Suprapubic skin (tissue), 4 donors: Measurements from ENCODE around the gene SCAND1. TPM values are rescaled to one million over a fixed set of nuclear protein-coding genes. Genes with fewer than 3 reads are reported as not detected.

Experiments
- DNase-seq, 2 donors: peaks; one replicate each; pipeline ENCODE4 v3.0.0-alpha.2; 2019; ENCODE audit warnings: low spot score in 2 of 2
- H3K27ac ChIP-seq: fragments of 200-600 bp; sonication (generic); one replicate; pipeline ENCODE4 v1.5.1; 2019
- H3K27me3 ChIP-seq: fragments of 200-600 bp; sonication (generic); one replicate; pipeline ENCODE4 v1.5.1; 2019
- H3K36me3 ChIP-seq: fragments of 200-600 bp; sonication (generic); one replicate; pipeline ENCODE4 v1.5.1; 2019
- H3K4me1 ChIP-seq: fragments of 200-600 bp; sonication (generic); one replicate; pipeline ENCODE4 v1.5.1; 2019
- H3K4me3 ChIP-seq: fragments of 200-600 bp; sonication (generic); one replicate; pipeline ENCODE4 v1.5.1; 2019; ENCODE audit warnings: mild to moderate bottlenecking
- H3K9me3 ChIP-seq: fragments of 200-600 bp; sonication (generic); one replicate; pipeline ENCODE4 v1.5.1; 2019
- CTCF ChIP-seq, 2 donors: fragments of 200-600 bp in 1 of 2; fragments of 450-650 bp in 1 of 2; sonication (generic) in 1 of 2; IDR thresholded peaks; one replicate each; pipeline ENCODE4 v1.5.1; 2016 to 2019; ENCODE audit warnings: antibody characterized with exemption in 2 of 2, mild to moderate bottlenecking in 1 of 2, moderate library complexity in 1 of 2
- EP300 ChIP-seq: sonication (generic); formaldehyde crosslinking; IDR thresholded peaks from one replicate; pipeline ENCODE4 v1.6.1; 2017; ENCODE audit warnings: antibody characterized with exemption
- POLR2A ChIP-seq, 2 donors: fragments of 450-650 bp; IDR thresholded peaks; one replicate each; pipeline ENCODE4 v1.6.1; 2017; ENCODE audit warnings: antibody characterized with exemption in 2 of 2, mild to moderate bottlenecking in 2 of 2, moderate library complexity in 2 of 2
- POLR2AphosphoS5 ChIP-seq, 3 donors: sonication (generic); formaldehyde crosslinking; IDR thresholded peaks; one replicate each; pipeline ENCODE4 v1.6.1; 2017; ENCODE audit warnings: antibody characterized with exemption in 3 of 3
- WGBS: methylation state at CpG from one replicate; pipeline ENCODE4 v1.1.5; 2018; 5-methylcytosine and 5-hydroxymethylcytosine counted together
- total RNA-seq, 4 donors: library from RNA; depleted of rRNA; stranded (reverse); fragments of >200 nt; gene quantifications; one replicate each; pipeline ENCODE4 v1.1.0, GENCODE V29; 2016

The SCAND1 gene
- total RNA-seq, 4 donors from 2014 or later: 53.9 to 67.4 (median 59.9) TPM

- Histone ChIP-seq H3K9me3 (no peaks in the 10 kb centered on the region), H3K4me1 (no peaks in the 10 kb centered on the region), H3K27ac (no peak overlapping the region), H3K36me3 (no peaks in the 10 kb centered on the region), H3K27me3 (no peaks in the 10 kb centered on the region), H3K4me3 (no peak overlapping the region)
- DNase-seq: no peak
- TF ChIP-seq CTCF (IDR thresholded peaks at IDR 0.05): no peak
- TF ChIP-seq EP300: no peak
- TF ChIP-seq POLR2AphosphoS5 (IDR thresholded peaks at IDR 0.05): no peak
- no peak for TF ChIP-seq POLR2A (IDR thresholded peaks at IDR 0.05)
- 62% methylated on average over 3 of the region's 3 CpGs for WGBS
Observed at GRCh38 chr20:35981969-35982368, 27.7 kb upstream of the SCAND1 start.

GRCh38 chr20:35979544-35979943 is 25.2 kb upstream of the SCAND1 start:
- Histone ChIP-seq H3K4me3 (no peak overlapping the region), H3K4me1 (no peaks in the 10 kb centered on the region), H3K9me3 (no peaks in the 10 kb centered on the region), H3K27ac (no peak overlapping the region), H3K36me3 (no peaks in the 10 kb centered on the region), H3K27me3 (no peaks in the 10 kb centered on the region)
- WGBS: 57% methylated on average over 5 of the region's 5 CpGs
- no peak for DNase-seq
- TF ChIP-seq POLR2AphosphoS5 (IDR thresholded peaks at IDR 0.05): no peak
- no peak for TF ChIP-seq EP300
- no peak for TF ChIP-seq POLR2A (IDR thresholded peaks at IDR 0.05)
- TF ChIP-seq CTCF (IDR thresholded peaks at IDR 0.05): no peak

GRCh38 chr20:35978041-35978513 is 23.8 kb upstream of the SCAND1 start:
- WGBS: 95% methylated on average over 9 of the region's 9 CpGs
- no peaks in the 10 kb centered on the region for H3K36me3 ChIP-seq
- DNase-seq: no peak
- no peaks in the 10 kb centered on the region for H3K9me3 ChIP-seq
- H3K27me3 ChIP-seq: no peaks in the 10 kb centered on the region
- no peak overlapping the region for H3K27ac ChIP-seq
- TF ChIP-seq POLR2A (IDR thresholded peaks at IDR 0.05) (no peak), CTCF (IDR thresholded peaks at IDR 0.05) (no peak), POLR2AphosphoS5 (IDR thresholded peaks at IDR 0.05) (no peak), EP300 (no peak)
- no peak overlapping the region for H3K4me3 ChIP-seq
- H3K4me1 ChIP-seq: peaks cover 2% of the 10 kb centered on the region

GRCh38 chr20:35975576-35976373 is 21.5 kb upstream of the SCAND1 start:
- WGBS: 68% methylated on average over 9 of the region's 9 CpGs
- H3K9me3 ChIP-seq: no peaks in the 10 kb centered on the region
- no peak overlapping the region for H3K4me3 ChIP-seq
- peaks cover 10% of the 10 kb centered on the region for H3K4me1 ChIP-seq
- H3K27ac ChIP-seq: no peak overlapping the region
- no peak for TF ChIP-seq POLR2A (IDR thresholded peaks at IDR 0.05)
- no peak for TF ChIP-seq POLR2AphosphoS5 (IDR thresholded peaks at IDR 0.05)
- no peak for TF ChIP-seq CTCF (IDR thresholded peaks at IDR 0.05)
- no peak for TF ChIP-seq EP300
- no peaks in the 10 kb centered on the region for H3K27me3 ChIP-seq
- no peak for DNase-seq
- no peaks in the 10 kb centered on the region for H3K36me3 ChIP-seq

GRCh38 chr20:35974256-35974655 is 20.0 kb upstream of the SCAND1 start:
- no peak overlapping the region for H3K4me3 ChIP-seq
- DNase-seq: no peak
- no peaks in the 10 kb centered on the region for H3K36me3 ChIP-seq
- H3K4me1 ChIP-seq: peaks cover 10% of the 10 kb centered on the region
- no peaks in the 10 kb centered on the region for H3K9me3 ChIP-seq
- TF ChIP-seq CTCF (IDR thresholded peaks at IDR 0.05): no peak
- no peak for TF ChIP-seq POLR2AphosphoS5 (IDR thresholded peaks at IDR 0.05)
- no peak for TF ChIP-seq EP300
- TF ChIP-seq POLR2A (IDR thresholded peaks at IDR 0.05): no peak
- 93% methylated on average over 4 of the region's 4 CpGs for WGBS
- H3K27me3 ChIP-seq: no peaks in the 10 kb centered on the region
- no peak overlapping the region for H3K27ac ChIP-seq
